Activated gamma-delta T cell treated with Interleukin-2 at 50 U/mL for 16 hours (primary cell): Measurements from ENCODE around the gene WHRN.

Experiments used
- DNase-seq: peaks from one replicate; pipeline ENCODE4 v3.0.0-alpha.2; 2020

The WHRN gene

GRCh38 chr9:114470121-114470520, 35.2 kb downstream of the WHRN start:
- no peak for DNase-seq

- DNase-seq = no peak
Observed at GRCh38 chr9:114469091-114469853, 36.0 kb downstream of the WHRN start.

DNA sequence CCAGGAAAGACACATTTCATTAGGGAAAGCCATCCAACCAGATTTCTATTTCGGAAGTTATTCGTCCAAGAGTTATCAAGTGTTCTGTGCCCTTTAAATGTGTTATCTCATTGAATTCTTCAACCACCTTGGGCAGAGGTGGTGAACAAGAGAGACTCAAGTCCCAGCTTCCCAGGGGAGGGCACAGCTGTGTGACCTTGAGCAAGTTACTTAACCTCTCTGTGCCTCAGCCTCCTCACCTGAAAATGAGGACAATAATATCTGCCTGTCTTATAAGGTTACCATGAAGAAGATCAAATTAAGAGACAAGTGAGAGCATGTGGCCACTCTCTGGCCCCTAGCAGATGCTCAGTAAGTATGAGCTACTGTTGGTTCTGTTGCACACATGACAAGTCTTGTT, 37.4 kb downstream of the WHRN start:
- no peak for DNase-seq

- no peak for DNase-seq
Observed at GRCh38 chr9:114467226-114467750, 38.0 kb downstream of the WHRN start.

DNA sequence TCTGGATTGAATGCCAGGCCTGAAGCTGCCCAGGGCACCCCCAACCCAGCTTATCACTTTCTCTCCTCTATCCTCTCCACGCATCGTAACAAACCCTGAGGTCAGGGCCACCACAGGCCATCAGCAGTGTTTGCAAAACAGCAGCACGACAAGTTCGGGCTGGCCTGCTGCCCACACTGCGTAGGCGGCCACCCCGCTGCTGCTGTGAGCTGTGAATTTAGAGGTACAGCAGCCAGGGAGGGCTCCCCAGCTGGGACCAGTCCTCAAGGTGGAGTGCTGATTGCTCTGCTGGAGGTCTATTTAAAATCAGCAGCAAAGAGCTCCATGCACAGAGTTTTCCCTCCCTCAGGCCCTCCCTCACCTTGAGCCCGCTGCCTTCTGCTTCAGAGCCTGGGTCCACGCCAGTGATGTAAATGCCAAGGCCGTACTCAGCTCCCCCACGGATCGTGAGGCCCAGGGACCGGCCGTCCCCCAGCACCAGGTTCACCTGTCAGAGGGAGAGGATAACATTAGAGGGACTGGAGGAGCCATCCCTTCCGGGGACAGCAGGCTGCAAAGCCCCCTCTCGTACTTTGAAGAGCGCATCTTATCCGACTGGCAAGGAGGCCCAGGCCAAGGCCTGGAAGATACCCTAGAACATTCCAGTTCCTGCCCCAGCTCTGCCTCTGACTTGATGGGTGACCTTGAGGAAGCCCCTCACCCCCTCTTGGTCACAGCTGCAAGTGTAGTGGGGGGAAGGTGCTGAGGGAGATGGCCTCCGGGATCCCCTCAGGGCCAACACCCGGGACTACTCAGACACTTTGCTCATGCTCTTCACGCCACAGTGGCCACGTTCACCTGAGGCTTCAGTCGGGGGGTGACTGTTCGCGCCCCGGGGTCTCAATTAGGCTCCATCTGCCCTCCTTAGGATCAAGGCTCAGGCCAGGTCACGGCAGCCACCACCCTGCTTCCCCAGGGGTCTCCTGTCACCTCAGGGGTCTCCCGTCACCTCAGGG, 39.1 kb downstream of the WHRN start:
- DNase-seq = no peak

GRCh38 chr9:114465417-114465816, 39.9 kb downstream of the WHRN start:
- DNase-seq = no peak

DNA sequence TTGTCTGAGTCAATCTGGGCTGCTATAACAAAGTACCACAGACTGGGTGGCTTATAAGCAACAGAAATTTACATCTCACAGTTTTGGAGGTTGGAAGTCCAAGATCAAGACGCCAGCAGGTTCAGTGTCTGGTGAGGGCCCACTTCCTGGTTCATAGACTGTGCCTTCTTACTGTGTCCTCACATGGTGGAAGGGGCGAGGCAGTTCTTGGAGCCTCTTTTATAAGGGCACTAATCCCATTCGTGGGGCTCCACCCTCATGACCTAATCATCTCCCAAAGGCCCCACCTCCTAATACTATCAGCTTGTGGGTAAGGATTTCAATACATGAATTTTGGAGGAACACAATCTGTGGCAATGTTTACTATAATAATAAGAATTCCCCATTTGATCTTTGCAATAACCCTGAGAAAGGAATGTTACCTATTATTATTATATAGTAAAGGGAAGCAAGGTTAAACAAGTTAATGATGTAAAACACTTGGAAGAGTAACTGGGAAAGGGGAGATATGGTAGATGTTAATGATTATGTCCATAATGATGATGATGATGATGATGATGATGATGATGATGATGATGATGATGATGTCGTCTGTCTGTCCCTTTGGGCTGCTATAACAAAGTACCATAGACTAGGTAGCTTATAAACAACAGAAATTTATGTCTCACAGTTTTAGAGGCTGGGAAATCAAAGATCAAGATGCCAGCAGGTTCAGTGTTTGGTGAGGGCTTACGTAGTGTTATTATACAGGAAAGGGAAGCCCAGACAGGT, 40.8 kb downstream of the WHRN start:
- DNase-seq = no peak

DNA sequence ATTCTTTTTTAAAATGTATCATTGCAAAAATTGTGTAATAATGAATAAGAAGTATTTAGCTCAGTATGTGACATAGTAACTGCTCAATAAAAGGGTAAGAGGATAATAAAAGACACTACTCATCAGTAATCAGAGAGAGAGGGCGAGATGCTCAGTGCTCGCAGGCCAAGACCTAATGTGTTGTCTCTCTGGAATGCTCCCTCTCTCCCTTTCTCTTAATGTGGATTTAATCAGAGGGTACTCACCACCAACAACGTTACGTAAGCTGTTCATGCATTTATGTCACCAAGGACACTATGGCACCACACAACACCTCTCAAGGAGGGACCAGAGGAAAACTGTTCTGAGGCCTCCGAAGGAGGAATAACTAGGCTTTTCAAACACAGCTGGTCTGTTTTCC, 42.5 kb downstream of the WHRN start:
- no peak for DNase-seq

GRCh38 chr9:114461468-114461867, 43.8 kb downstream of the WHRN start:
- DNase-seq = no peak

- no peak for DNase-seq
Observed at GRCh38 chr9:114460513-114461199, 44.6 kb downstream of the WHRN start.

DNA sequence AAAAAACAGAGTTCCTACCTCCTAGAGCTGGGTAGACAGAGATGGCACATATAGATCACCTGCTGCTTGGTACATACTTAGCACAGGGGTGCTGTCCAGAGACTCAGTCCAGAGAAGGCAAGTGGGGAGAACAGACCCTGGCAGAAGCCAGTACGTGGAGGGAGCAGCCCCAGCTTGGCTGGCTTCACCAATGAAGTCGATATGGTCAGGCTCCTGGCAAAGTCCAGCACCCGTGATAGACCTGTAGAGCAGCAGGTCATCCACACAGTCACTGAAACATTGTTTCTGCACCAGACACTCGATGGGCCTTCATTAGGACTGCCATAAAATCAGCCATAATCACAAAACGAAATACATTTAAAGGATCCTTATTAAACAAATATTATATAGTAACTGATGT, 45.8 kb downstream of the WHRN start:
- DNase-seq = no peak

DNA sequence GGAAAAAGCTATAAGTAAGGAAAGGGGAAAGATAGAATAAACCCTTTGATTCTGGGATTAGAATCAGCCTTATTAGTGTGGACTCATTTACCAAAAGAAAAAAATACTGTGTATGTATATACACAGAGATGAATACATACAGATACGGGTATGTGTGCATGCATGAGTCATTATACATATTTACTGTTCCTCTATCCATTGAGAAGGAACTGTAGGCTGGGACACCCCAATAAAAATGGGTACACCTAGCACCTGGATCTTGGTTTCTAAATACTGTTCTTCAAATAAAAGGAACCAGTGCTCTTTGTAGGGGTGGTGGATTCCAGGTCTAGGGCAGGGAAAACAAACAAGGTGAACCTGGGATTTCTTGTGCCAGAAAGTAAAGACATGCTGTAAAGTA, 48.3 kb downstream of the WHRN start:
- no peak for DNase-seq

DNA sequence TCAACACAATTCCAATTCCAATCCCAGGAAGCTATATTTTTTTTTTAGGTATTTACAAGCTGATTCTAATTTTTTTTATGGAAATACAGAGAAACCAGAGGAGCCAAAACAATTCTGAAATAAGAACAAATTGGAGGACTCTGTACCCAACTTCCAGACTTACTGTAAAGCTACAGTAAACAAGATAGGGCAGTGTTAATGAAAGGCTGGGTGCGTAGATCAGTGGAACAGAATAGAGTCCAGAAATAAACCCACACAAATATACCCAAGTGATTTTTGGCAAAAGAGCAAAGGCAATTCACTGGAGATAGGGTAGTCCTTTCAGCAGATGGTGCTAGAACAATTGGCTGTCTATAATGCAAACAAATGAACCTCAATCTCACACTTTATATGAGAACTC, 50.6 kb downstream of the WHRN start:
- DNase-seq = no peak

DNA sequence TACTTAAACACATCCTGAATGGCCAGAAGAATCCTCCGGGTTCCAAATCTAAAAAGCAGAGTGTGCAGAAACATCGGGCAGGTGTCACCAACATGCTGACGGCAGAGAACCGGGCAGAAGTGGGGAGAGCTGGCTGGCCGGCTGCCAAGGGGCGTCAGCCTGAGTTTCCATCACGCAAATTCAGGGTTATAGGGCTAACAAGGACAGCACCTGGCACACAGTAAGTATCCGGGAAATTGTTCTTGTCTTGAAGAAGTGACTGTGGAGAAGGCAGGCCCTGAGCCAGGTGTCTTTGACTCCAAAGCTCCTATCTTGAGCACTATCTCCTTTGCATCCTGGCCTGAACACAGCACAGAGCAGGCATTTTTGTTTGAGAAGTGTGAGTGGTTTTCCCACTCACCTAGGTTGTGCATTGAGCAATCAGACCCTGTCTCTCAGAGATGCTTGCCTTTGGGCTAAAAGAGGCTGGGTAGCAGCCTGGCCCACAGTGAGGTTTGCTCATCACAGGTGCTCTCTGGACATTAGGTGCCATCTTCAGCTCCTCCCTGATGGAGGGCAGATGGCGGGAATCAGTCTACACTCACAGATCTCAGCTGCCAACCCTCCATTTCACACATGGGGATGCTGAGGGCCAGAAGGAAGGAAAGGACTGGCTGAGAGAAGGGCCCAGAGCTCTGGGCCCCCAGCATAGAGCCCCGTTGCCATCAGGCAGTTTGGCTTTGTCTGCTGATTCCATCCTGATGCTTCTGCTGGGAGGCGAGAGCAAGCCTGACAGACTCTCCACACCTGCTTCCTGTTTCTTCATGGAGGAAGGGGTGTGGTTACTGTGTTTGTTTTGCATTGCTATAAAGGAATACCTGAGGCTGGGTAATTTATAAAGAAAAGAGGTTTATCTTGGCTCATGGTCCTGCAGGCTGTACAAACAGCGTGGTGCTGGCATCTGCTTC, 52.8 kb downstream of the WHRN start:
- DNase-seq = no peak

GRCh38 chr9:114451707-114452031, 53.6 kb downstream of the WHRN start:
- DNase-seq = no peak

GRCh38 chr9:114450833-114451706, 54.2 kb downstream of the WHRN start:
- DNase-seq = no peak

DNA sequence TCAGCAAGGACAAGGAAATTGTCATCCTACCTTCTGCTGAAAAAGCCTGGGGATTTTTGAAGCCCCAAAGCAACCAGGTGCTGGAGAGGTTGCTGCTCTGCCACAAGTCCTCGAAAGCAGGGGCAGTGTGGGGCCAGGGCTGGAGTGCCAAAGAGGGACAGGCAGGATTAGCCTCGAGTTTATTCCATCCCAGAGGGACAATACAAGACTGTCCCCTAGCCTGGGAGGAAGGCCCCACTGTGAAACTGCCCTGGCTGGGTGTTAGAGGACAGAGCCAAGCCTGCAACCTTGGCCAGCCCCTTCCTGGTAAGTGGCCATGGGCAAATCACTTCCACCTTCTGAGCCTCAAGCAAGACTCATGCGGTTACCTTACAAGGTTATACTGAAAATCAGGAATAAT, 55.1 kb downstream of the WHRN start:
- DNase-seq = no peak

DNA sequence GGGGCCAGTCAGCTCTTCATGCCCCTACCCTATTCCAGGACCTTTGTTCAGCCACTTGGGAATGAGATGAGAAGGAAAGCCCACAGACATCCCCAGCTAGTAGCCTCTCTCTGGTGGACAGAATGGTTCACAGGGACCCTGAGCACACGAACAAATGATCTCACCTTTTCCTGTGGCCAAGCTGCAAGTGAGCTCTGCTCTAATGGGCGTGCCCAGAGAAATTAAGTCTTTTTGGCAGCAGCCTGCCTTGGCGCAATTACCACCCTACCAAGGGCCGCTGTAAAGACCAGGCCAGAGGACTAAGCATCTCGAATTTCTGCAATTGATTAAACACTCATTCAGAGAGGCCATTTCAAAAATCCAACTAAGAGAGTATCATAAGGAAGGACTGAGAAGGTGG, 56.0 kb downstream of the WHRN start:
- DNase-seq = no peak

GRCh38 chr9:114448706-114449105, 56.6 kb downstream of the WHRN start:
- no peak for DNase-seq
